Stimulated activated naive CD8-positive, alpha-beta T cell treated with anti-CD3 and anti-CD28 coated beads, Interleukin-15, Interleukin-2, amounts not matched to agents 100 ng/mL and 50 ng/mL, for 24 hours (primary cell): Measurements from ENCODE around the gene CDH12.

Experiments used
- H3K27ac Mint-ChIP-seq: one replicate; pipeline ENCODE4 v1.8.0; 2021; ENCODE audit warnings: mild to moderate bottlenecking, mixed read lengths
- H3K27me3 Mint-ChIP-seq: one replicate; pipeline ENCODE4 v1.8.0; 2021; ENCODE audit warnings: mixed read lengths
- H3K36me3 Mint-ChIP-seq: one replicate; pipeline ENCODE4 v1.8.0; 2021; ENCODE audit warnings: low read depth, mixed read lengths
- H3K4me1 Mint-ChIP-seq: one replicate; pipeline ENCODE4 v1.8.0; 2021; ENCODE audit warnings: low read depth, mixed read lengths
- H3K4me3 Mint-ChIP-seq: one replicate; pipeline ENCODE4 v1.8.0; 2021; ENCODE audit warnings: mild to moderate bottlenecking, mixed read lengths
- H3K9me3 Mint-ChIP-seq: one replicate; pipeline ENCODE4 v1.8.0; 2021; ENCODE audit warnings: mixed read lengths

The CDH12 gene

DNA sequence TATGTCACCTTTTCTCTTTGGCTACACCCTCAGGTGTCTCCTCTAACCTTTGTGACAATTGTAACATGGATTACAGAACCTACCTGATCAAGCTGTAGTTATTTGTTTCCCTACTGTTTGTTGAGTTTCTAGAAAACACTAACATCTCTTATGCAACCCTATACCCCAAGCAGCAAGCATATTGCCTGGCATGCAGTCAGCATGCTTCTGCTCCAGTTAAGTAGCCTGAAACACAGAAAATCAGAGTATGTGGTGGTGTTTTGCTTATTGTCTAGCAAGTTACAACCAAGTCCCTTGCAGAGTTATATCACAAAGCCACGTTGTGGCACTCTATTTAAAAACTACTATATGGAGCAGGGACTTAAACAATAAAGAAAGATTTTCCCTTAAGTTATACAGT, 131.1 kb downstream of the CDH12 start:
- Mint-ChIP-seq H3K36me3 (no peaks in the 10 kb centered on the region), H3K4me1 (no peaks in the 10 kb centered on the region), H3K27me3 (no peaks in the 10 kb centered on the region), H3K27ac (no peak overlapping the region), H3K4me3 (no peak overlapping the region), H3K9me3 (peaks cover 22% of the 10 kb centered on the region)

DNA sequence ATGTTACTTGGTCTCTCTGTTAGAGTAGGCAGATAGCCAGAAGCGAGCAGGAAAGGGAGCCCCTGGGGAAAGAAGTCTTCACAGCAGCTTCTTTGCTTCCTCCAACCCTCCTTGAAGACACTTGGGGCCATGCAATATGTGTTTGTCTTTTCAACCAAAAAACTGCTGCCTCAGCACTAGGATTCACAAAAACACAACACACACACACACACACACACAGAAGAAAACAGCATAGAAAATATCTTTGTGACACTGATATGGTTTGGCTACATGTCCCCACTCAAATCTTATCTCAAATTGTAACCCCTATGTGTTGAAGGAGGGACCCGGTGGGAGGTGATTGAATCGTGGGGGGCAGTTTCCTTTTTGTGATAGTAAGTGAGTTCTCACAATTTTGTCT, 133.3 kb downstream of the CDH12 start:
- no peak overlapping the region for H3K4me3 Mint-ChIP-seq
- no peaks in the 10 kb centered on the region for H3K36me3 Mint-ChIP-seq
- no peak overlapping the region for H3K27ac Mint-ChIP-seq
- H3K27me3 Mint-ChIP-seq = no peaks in the 10 kb centered on the region
- no peaks in the 10 kb centered on the region for H3K4me1 Mint-ChIP-seq
- H3K9me3 Mint-ChIP-seq = peaks cover 15% of the 10 kb centered on the region

DNA sequence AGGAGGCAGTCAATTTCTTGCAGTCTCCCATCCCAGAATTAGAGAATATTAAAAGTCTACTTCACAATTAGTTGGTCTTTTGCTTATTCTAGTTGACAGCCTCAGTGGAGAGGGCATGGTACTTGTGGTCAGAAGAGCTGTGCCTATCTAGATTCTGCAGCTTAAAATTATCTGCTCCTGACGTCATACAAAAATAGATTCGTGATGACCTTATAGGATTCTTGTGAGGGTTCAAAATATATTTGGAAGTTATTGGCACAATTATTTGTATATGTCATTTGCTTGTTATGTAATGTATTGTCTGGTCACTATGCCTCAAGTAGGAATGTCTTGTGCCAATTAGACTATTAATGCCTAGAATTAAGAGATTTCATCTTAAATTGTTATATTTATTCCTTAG, 142.5 kb downstream of the CDH12 start:
- Mint-ChIP-seq H3K27me3 (no peaks in the 10 kb centered on the region), H3K27ac (no peak overlapping the region), H3K4me1 (no peaks in the 10 kb centered on the region), H3K9me3 (peaks cover 9% of the 10 kb centered on the region), H3K36me3 (no peaks in the 10 kb centered on the region), H3K4me3 (no peak overlapping the region)

DNA sequence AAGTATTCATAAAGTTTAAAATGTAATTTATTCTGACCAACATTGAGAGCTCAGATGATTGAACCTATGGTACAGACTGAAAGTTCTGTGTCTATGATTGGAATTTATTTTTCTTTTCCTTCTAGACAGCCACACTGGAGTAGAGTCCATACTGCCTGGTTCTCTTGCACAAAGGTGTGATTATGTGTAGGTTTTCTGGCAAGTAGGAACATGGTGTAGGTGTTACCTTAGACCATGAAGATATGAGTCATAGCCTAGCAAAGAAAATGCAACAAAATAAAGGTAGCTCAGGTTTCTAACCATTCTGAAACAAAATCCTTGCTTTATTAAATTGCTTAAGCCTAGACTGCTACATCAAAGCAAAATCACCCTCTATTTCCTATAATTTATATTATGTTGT, 143.4 kb downstream of the CDH12 start:
- H3K36me3 Mint-ChIP-seq = no peaks in the 10 kb centered on the region
- H3K4me1 Mint-ChIP-seq = no peaks in the 10 kb centered on the region
- no peaks in the 10 kb centered on the region for H3K27me3 Mint-ChIP-seq
- no peak overlapping the region for H3K4me3 Mint-ChIP-seq
- peaks cover 9% of the 10 kb centered on the region for H3K9me3 Mint-ChIP-seq
- H3K27ac Mint-ChIP-seq = no peak overlapping the region

DNA sequence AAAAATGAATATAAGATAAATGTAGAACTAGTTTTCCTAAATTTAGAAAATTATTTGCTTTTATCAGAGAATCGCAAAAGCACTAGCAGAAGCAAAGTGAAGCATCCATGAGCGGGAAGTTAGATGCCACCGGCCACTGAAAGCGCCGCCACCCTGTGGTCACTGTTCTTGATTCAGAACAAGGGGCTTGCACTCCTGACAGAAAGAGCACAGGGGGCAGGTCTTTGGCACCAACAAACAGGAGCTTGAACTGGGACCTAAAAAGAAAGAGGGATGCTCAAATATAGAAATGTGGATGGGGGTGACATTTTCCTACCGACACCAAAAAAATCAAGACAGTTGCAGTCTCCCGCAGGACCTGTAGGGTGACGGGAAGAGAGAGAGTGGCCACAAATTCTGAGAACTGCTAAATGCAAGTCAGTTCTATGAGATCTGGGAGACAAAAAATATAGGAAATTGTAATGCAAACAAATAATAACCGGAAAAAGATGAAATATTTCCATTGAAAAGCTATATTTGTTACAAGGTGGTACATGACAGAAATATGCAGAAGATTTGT, 144.3 kb downstream of the CDH12 start:
- no peak overlapping the region for H3K4me3 Mint-ChIP-seq
- H3K27ac Mint-ChIP-seq = no peak overlapping the region
- no peaks in the 10 kb centered on the region for H3K36me3 Mint-ChIP-seq
- peaks cover 9% of the 10 kb centered on the region for H3K9me3 Mint-ChIP-seq
- H3K27me3 Mint-ChIP-seq = no peaks in the 10 kb centered on the region
- no peaks in the 10 kb centered on the region for H3K4me1 Mint-ChIP-seq

DNA sequence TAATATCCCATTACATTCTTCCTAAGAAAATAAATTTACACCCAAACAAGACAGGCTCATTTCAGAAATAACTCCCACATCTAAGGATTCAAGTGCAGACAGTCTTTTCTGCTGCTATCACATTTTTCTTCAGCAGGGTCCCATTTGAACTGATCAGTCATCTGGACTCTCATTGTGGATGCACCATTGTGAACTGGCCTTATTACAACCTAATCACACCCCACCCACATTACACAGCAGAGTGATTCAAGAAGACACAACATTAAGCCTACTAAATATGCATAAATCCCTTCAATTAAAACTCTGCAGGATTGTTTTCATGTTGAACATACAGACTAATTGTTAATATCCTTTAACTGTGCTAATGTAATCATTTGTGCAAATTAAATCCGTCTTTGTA, 146.2 kb downstream of the CDH12 start:
- peaks cover 9% of the 10 kb centered on the region for H3K9me3 Mint-ChIP-seq
- no peaks in the 10 kb centered on the region for H3K36me3 Mint-ChIP-seq
- H3K4me1 Mint-ChIP-seq = no peaks in the 10 kb centered on the region
- no peak overlapping the region for H3K4me3 Mint-ChIP-seq
- H3K27ac Mint-ChIP-seq = no peak overlapping the region
- H3K27me3 Mint-ChIP-seq = no peaks in the 10 kb centered on the region

DNA sequence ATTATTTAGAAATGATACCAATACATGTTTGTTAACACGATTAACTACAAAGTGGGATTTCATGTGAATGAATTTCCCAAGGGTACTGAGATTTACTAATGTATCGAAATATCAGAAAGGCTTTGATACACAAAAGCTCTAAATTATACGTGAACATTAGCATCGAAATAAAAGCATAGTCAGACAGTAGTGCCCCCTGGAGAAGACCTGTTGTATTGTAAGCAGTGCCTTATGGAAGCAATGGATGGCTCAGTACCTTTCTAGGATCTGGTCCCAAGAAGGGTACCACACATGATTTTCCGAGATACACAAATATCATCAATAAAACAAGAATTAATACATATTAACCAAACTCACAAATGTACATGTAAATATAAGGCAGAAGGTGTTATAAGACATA, 153.8 kb downstream of the CDH12 start:
- no peaks in the 10 kb centered on the region for H3K27me3 Mint-ChIP-seq
- no peak overlapping the region for H3K4me3 Mint-ChIP-seq
- H3K9me3 Mint-ChIP-seq = no peaks in the 10 kb centered on the region
- no peaks in the 10 kb centered on the region for H3K36me3 Mint-ChIP-seq
- no peak overlapping the region for H3K27ac Mint-ChIP-seq
- H3K4me1 Mint-ChIP-seq = no peaks in the 10 kb centered on the region

DNA sequence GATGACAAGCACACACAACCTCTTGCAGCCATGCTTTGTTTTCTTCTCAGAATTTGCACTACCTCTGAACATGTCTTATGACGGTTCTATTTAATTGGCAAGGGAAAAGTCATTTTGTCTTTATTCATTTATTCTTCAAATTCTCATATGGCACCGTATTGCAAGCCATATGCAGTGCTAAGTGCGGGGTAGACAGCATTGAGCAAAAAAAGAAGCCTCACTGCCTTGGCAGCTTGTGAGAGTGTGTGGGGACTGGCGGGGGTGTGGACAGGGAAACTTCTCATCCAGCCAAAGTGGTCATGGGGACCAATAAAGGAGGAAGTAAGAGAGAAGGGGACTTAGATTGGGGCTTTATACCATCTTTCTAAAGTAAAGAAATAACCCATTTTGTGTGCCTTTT, 160.0 kb downstream of the CDH12 start:
- Mint-ChIP-seq H3K9me3 (peaks cover 4% of the 10 kb centered on the region), H3K27ac (no peak overlapping the region), H3K4me1 (no peaks in the 10 kb centered on the region), H3K4me3 (no peak overlapping the region), H3K27me3 (no peaks in the 10 kb centered on the region), H3K36me3 (no peaks in the 10 kb centered on the region)

DNA sequence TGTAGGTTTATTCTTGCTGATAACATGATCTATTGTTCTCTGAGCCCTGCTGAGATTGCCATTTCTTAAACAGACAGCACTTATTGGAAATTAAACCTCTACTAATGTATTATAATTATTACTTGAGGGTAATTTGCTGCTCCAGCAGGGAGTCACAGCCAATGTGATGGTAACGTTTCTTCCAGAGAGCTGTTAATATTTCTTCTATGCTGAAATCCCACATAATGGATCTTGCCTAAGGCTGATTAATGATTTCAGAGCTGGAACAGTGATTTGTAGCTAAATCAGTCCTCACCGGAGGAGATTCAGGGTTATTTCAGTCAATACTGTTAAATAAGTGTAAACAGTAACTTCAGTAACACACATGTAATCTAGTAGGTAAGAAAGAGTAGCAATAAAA, 170.1 kb downstream of the CDH12 start:
- H3K4me3 Mint-ChIP-seq = no peak overlapping the region
- no peaks in the 10 kb centered on the region for H3K27me3 Mint-ChIP-seq
- H3K4me1 Mint-ChIP-seq = no peaks in the 10 kb centered on the region
- no peaks in the 10 kb centered on the region for H3K36me3 Mint-ChIP-seq
- no peak overlapping the region for H3K27ac Mint-ChIP-seq
- peaks cover 11% of the 10 kb centered on the region for H3K9me3 Mint-ChIP-seq

DNA sequence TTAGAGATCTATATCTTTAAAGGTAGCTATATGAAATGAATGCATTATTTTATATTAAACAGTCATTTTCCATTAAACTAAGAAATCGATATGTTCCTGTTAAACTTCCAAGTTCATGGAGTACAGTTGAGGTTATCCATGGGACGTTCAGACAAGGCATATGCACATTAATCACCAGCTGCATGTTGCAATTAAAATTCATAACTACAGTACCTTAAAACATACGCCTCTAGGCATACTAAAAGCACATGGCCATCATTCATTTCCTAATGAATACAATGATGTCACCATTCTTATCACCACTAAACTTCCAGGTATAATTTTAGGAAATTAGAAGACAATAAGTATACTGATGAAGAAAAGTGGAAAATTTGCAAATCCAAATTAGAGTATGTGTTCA, 174.3 kb downstream of the CDH12 start:
- no peak overlapping the region for H3K4me3 Mint-ChIP-seq
- H3K36me3 Mint-ChIP-seq = no peaks in the 10 kb centered on the region
- H3K27ac Mint-ChIP-seq = no peak overlapping the region
- H3K9me3 Mint-ChIP-seq = peaks cover 7% of the 10 kb centered on the region
- H3K27me3 Mint-ChIP-seq = no peaks in the 10 kb centered on the region
- H3K4me1 Mint-ChIP-seq = no peaks in the 10 kb centered on the region

DNA sequence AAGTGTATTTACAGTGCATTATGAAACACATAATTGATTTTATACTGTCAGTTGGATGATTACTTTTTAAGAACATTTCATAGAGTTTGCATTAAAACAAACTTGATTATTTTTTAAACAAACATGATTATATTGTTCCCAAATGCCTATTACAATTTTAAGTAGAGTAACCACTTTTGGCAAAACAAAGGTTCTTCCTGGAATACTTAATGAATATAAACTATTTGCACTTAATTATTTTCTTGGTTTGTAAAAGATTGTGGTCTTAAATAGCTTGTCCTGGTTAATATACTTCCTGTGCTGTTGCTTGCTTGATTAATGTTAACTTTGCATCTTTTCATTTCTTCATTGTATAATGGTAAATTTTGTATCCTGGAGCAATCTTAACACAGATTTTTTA, 180.0 kb downstream of the CDH12 start:
- Mint-ChIP-seq H3K4me3 (no peak overlapping the region), H3K9me3 (peaks cover 10% of the 10 kb centered on the region), H3K27ac (no peak overlapping the region), H3K27me3 (no peaks in the 10 kb centered on the region), H3K36me3 (no peaks in the 10 kb centered on the region), H3K4me1 (no peaks in the 10 kb centered on the region)

DNA sequence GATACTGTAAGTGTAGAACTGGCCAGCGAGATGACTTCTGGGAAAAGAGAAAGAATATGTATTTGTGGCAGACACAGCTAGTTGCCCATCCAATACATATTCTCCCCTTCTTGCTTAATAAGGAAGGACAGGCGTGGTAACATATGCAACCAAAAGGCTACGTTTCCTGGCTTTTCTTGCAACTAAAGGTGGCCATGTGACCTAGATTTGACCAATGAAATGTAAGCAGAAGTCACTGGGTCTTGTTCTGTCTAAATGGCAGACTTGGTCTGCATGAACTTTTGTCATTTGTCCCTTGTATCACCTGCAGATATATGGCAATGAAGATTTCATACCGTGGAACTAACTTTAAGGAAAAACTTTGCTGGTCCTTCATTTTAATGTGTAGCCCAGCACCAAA, 183.8 kb downstream of the CDH12 start:
- H3K27me3 Mint-ChIP-seq = no peaks in the 10 kb centered on the region
- no peaks in the 10 kb centered on the region for H3K36me3 Mint-ChIP-seq

DNA sequence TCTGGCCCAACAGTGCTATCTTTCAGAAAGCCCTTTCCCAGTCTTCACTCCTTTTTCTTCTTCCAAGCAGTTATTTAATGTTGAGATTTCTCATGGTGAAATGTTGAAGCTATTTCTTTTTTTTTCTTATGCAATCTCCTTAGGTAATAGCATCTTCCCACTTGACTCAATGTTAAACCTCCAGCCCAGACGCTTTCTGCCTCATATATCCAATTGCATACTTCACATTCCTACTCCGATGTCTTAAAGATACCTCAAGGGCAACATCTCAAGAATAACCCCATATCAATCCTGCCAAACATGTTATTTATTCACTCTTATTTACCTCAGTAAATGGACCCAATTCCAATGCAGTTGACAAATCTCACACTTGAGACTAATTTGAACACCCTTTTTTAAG, 187.3 kb downstream of the CDH12 start:
- Mint-ChIP-seq H3K27me3 (no peaks in the 10 kb centered on the region), H3K36me3 (no peaks in the 10 kb centered on the region), H3K9me3 (peaks cover 14% of the 10 kb centered on the region), H3K27ac (no peak overlapping the region), H3K4me1 (no peaks in the 10 kb centered on the region), H3K4me3 (no peak overlapping the region)

More for the DNA sequence above, 183.8 kb downstream of the CDH12 start:
- H3K4me3 Mint-ChIP-seq = no peak overlapping the region
- no peak overlapping the region for H3K27ac Mint-ChIP-seq
- no peaks in the 10 kb centered on the region for H3K4me1 Mint-ChIP-seq
- H3K9me3 Mint-ChIP-seq = peaks cover 16% of the 10 kb centered on the region

DNA sequence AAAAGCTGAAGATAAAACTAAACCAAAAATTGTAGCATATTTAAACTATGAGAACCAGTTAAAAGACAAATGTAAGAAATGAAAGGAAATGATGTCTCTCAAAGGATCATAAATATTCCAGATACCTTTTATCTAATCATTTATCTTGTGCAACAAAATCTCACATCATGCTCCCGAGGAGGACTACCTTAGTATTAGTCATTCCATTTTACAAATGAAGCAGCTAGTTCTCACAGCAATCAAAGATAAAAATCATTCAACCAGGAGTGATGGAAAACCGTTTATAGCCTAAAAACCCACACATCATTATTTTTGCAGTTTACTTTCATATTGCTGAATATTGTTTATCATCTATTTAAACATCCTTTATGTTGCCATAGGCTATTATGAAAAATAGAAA, 190.0 kb downstream of the CDH12 start:
- peaks cover 8% of the 10 kb centered on the region for H3K9me3 Mint-ChIP-seq
- no peak overlapping the region for H3K27ac Mint-ChIP-seq
- no peak overlapping the region for H3K4me3 Mint-ChIP-seq
- no peaks in the 10 kb centered on the region for H3K27me3 Mint-ChIP-seq
- no peaks in the 10 kb centered on the region for H3K36me3 Mint-ChIP-seq
- H3K4me1 Mint-ChIP-seq = no peaks in the 10 kb centered on the region

DNA sequence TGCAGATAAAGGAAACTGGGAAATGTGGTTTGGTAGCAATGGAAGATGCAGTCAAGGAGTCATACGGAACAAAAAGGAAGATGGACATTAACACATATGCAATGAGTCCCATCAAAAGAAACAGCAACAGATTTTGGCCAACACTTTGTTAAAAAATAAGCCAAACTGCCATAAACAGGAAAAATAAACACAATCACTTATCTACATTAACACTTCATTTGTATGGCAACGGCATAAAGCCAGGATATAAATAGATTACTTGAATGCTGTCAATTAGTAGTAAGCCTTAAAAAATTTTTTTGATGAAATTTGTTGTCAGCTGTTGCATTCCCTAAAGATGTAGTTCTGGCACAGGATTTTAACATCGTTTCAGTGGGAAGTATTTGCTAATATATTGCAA, 190.8 kb downstream of the CDH12 start:
- no peaks in the 10 kb centered on the region for H3K27me3 Mint-ChIP-seq
- no peak overlapping the region for H3K4me3 Mint-ChIP-seq
- no peaks in the 10 kb centered on the region for H3K4me1 Mint-ChIP-seq
- no peaks in the 10 kb centered on the region for H3K36me3 Mint-ChIP-seq
- peaks cover 8% of the 10 kb centered on the region for H3K9me3 Mint-ChIP-seq
- no peak overlapping the region for H3K27ac Mint-ChIP-seq

DNA sequence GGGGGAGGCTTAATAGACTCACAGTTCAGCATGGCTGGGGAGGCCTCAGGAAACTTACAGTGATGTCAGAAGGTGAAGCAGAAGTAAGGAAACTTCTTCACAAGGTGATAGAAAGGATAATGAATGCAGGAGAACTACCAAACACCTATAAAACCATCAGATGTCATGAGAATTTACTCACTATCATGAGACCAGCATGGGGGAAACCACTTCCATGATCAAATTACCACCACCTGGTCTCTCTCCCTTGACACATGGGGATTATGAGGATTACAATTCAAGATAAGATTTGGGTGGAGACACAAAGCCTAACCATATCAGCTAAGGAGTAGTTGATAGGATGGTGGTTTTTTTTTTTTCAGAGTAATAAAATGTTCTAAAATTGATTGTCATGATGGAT, 201.8 kb downstream of the CDH12 start:
- Mint-ChIP-seq H3K9me3 (peaks cover 20% of the 10 kb centered on the region), H3K27ac (no peak overlapping the region), H3K4me1 (no peaks in the 10 kb centered on the region), H3K4me3 (no peak overlapping the region), H3K36me3 (no peaks in the 10 kb centered on the region), H3K27me3 (no peaks in the 10 kb centered on the region)
